Neural progenitor cell (in vitro differentiated cells): ENCODE data around the gene TREML4. TPM values are rescaled to one million over a fixed set of nuclear protein-coding genes. Genes with fewer than 3 reads are reported as not detected.
A peak's percentile ranks its signal among the peaks of the same experiment; 100 is the strongest.

Source experiments
- DNase-seq: peaks from one replicate; pipeline ENCODE4 v3.0.0-alpha.2; 2016; ENCODE audit warnings: low spot score
- H2AFZ ChIP-seq: fragments of 200-600 bp; sonication (generic); replicated peaks from 2 replicates; pipeline ENCODE4 v1.6.1; 2016; ENCODE audit warnings: antibody characterized with exemption
- H3F3A ChIP-seq: fragments of 200-600 bp; sonication (generic); 2 replicates; pipeline ENCODE4 v1.6.1; 2016; ENCODE audit warnings: antibody characterized with exemption, low read depth
- H3K27ac ChIP-seq: fragments of 200-600 bp; sonication (generic); 2 replicates; pipeline ENCODE4 v1.5.1; 2016; ENCODE audit warnings: mild to moderate bottlenecking
- H3K27me3 ChIP-seq: fragments of 200-600 bp; sonication (generic); 2 replicates; pipeline ENCODE4 v1.6.1; 2016; ENCODE audit warnings: mild to moderate bottlenecking, moderate library complexity
- H3K36me3 ChIP-seq: fragments of 200-600 bp; sonication (generic); 2 replicates; pipeline ENCODE4 v1.5.1; 2016
- H3K4me1 ChIP-seq: fragments of 200-600 bp; sonication (generic); 2 replicates; pipeline ENCODE4 v1.6.1; 2016; ENCODE audit warnings: mixed run types
- H3K4me2 ChIP-seq: fragments of 200-600 bp; sonication (generic); 2 replicates; pipeline ENCODE4 v1.6.1; 2016
- H3K4me3 ChIP-seq: fragments of 200-600 bp; sonication (generic); 2 replicates; pipeline ENCODE4 v1.5.1; 2016
- H3K79me2 ChIP-seq: fragments of 200-600 bp; sonication (generic); 2 replicates; pipeline ENCODE4 v1.6.1; 2016; ENCODE audit warnings: low read depth
- H3K9ac ChIP-seq: fragments of 200-600 bp; sonication (generic); 2 replicates; pipeline ENCODE4 v1.6.1; 2016
- H3K9me3 ChIP-seq: fragments of 200-600 bp; sonication (generic); 2 replicates; pipeline ENCODE4 v1.5.1; 2016; ENCODE audit warnings: low read depth
- H4K20me1 ChIP-seq: fragments of 200-600 bp; sonication (generic); 2 replicates; pipeline ENCODE4 v1.6.1; 2016; ENCODE audit warnings: low read depth
- H3K27ac Mint-ChIP-seq: 3 replicates; pipeline ENCODE4 v1.8.0; 2021; ENCODE audit warnings: mixed read lengths
- H3K27me3 Mint-ChIP-seq: 2 replicates; pipeline ENCODE4 v1.8.0; 2022; ENCODE audit warnings: low read depth, mild to moderate bottlenecking, inconsistent platforms, moderate library complexity, mixed read lengths; ENCODE audit not compliant: insufficient read depth
- H3K36me3 Mint-ChIP-seq: 3 replicates; pipeline ENCODE4 v1.8.0; 2021; ENCODE audit warnings: mixed read lengths
- H3K4me1 Mint-ChIP-seq: 3 replicates; pipeline ENCODE4 v1.8.0; 2021; ENCODE audit warnings: mixed read lengths
- H3K4me3 Mint-ChIP-seq: 3 replicates; pipeline ENCODE4 v1.8.0; 2021; ENCODE audit warnings: mild to moderate bottlenecking, moderate library complexity, mixed read lengths
- H3K9me3 Mint-ChIP-seq: 3 replicates; pipeline ENCODE4 v1.8.0; 2020; ENCODE audit warnings: mixed read lengths
- EZH2 ChIP-seq: fragments of 200-600 bp; sonication (generic); IDR thresholded peaks from 2 replicates; pipeline ENCODE4 v1.6.1; 2017; ENCODE audit warnings: antibody characterized with exemption, mild to moderate bottlenecking, moderate library complexity
- EZH2phosphoT487 ChIP-seq: fragments of 200-600 bp; sonication (generic); IDR thresholded peaks from 2 replicates; pipeline ENCODE4 v1.6.1; 2017; ENCODE audit warnings: antibody characterized with exemption
- total RNA-seq: library from RNA; depleted of rRNA; stranded (reverse); fragments of >200 nt; gene quantifications from 2 replicates; pipeline ENCODE4 v1.2.3, GENCODE V29; 2015; ENCODE audit warnings: low replicate concordance
- TF ChIP-seq, protein P1 (sequence below): fragments of 200-600 bp; sonication (generic); IDR thresholded peaks from 2 replicates; pipeline ENCODE4 v1.5.1; 2017; ENCODE audit warnings: antibody characterized with exemption, mild to moderate bottlenecking

TREML4 gene
- total RNA-seq, 1 donor from 2014 or later: not detected

DNA sequence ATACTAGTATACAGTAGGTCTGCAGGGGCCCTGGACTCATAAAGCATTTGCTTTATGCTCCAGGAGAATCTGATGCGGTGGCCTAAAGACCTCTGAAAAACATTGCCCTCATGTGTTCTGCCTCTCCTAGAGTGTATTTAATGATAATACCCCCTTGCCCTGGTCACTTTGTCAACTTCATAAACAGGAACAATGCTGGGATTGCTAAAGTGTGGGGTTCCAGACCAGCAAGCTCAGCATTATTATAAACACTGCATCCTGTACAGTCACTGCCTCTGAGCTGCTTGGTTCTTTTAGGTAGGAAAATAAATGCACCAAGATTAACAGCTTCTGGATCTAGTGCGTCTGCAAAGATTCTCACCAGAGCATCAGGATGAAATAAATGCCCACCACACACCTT lies 46.1 kb downstream of the TREML4 start:
- Histone ChIP-seq H3K4me1 (no peaks in the 10 kb centered on the region), H3K9me3 (no peaks in the 10 kb centered on the region), H3K27ac (no peak overlapping the region), H4K20me1 (no peaks in the 10 kb centered on the region), H3K4me2 (no peak overlapping the region), H3K36me3 (no peaks in the 10 kb centered on the region), H3K27me3 (no peaks in the 10 kb centered on the region), H3K79me2 (no peaks in the 10 kb centered on the region), H3F3A (no peaks in the 10 kb centered on the region), H2AFZ (no peak overlapping the region), H3K9ac (no peak overlapping the region), H3K4me3 (no peak overlapping the region)
- Mint-ChIP-seq H3K27me3 (peaks cover 14% of the 10 kb centered on the region), H3K27ac (no peak overlapping the region), H3K9me3 (no peaks in the 10 kb centered on the region), H3K4me1 (peaks cover 8% of the 10 kb centered on the region), H3K36me3 (no peaks in the 10 kb centered on the region), H3K4me3 (no peak overlapping the region)
- DNase-seq: no peak
- TF ChIP-seq EZH2: no peak

GRCh38 chr6:41275489-41275888 lies 47.3 kb downstream of the TREML4 start:
- H3K4me1 Mint-ChIP-seq: peaks cover 10% of the 10 kb centered on the region
- H3K9ac ChIP-seq: no peak overlapping the region
- H3K4me2 ChIP-seq: no peak overlapping the region
- H3K27ac Mint-ChIP-seq: no peak overlapping the region
- no peaks in the 10 kb centered on the region for H3K36me3 Mint-ChIP-seq
- no peaks in the 10 kb centered on the region for H3K9me3 ChIP-seq
- H3K4me3 Mint-ChIP-seq: no peak overlapping the region
- no peaks in the 10 kb centered on the region for H4K20me1 ChIP-seq
- H3K4me1 ChIP-seq: no peaks in the 10 kb centered on the region
- TF ChIP-seq EZH2phosphoT487: no peak
- no peak for TF ChIP-seq EZH2
- TF ChIP-seq, protein P1, sequence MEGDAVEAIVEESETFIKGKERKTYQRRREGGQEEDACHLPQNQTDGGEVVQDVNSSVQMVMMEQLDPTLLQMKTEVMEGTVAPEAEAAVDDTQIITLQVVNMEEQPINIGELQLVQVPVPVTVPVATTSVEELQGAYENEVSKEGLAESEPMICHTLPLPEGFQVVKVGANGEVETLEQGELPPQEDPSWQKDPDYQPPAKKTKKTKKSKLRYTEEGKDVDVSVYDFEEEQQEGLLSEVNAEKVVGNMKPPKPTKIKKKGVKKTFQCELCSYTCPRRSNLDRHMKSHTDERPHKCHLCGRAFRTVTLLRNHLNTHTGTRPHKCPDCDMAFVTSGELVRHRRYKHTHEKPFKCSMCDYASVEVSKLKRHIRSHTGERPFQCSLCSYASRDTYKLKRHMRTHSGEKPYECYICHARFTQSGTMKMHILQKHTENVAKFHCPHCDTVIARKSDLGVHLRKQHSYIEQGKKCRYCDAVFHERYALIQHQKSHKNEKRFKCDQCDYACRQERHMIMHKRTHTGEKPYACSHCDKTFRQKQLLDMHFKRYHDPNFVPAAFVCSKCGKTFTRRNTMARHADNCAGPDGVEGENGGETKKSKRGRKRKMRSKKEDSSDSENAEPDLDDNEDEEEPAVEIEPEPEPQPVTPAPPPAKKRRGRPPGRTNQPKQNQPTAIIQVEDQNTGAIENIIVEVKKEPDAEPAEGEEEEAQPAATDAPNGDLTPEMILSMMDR: no peak
- H2AFZ ChIP-seq: no peak overlapping the region
- H3F3A ChIP-seq: no peaks in the 10 kb centered on the region
- H3K27me3 Mint-ChIP-seq: peaks cover 14% of the 10 kb centered on the region
- no peaks in the 10 kb centered on the region for H3K79me2 ChIP-seq
- H3K27ac ChIP-seq: no peak overlapping the region
- H3K4me3 ChIP-seq: no peak overlapping the region
- H3K27me3 ChIP-seq: no peaks in the 10 kb centered on the region
- no peaks in the 10 kb centered on the region for H3K36me3 ChIP-seq
- DNase-seq: no peak
- no peaks in the 10 kb centered on the region for H3K9me3 Mint-ChIP-seq

DNA sequence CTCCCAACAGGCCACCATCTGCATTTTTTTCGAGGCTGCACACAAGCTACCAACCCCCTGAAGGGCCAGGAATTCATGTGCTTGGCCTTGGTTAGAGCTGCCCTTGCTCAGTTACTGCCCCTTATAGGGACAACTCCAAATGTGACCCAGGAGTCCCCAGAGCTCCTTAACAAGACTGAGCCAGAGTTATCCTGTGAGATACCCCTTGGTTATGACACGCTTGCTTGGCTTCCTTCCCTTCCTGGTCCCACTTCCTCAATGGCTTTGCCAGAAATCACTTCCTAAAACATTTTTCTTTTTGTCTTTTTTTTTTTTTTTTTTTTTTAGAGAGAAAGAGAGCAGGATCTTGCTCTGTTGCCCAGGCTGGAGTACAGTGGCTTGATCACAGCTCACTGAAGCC lies 49.5 kb downstream of the TREML4 start:
- Mint-ChIP-seq H3K9me3 (no peaks in the 10 kb centered on the region), H3K4me1 (peaks cover 10% of the 10 kb centered on the region), H3K4me3 (no peak overlapping the region), H3K27me3 (peaks cover 9% of the 10 kb centered on the region), H3K27ac (no peak overlapping the region), H3K36me3 (no peaks in the 10 kb centered on the region)
- no peaks in the 10 kb centered on the region for H3K9me3 ChIP-seq
- H4K20me1 ChIP-seq: no peaks in the 10 kb centered on the region
- no peak overlapping the region for H2AFZ ChIP-seq
- H3K9ac ChIP-seq: no peak overlapping the region
- no peaks in the 10 kb centered on the region for H3K36me3 ChIP-seq
- no peaks in the 10 kb centered on the region for H3F3A ChIP-seq
- TF ChIP-seq, protein P1: no peak
- TF ChIP-seq EZH2: no peak
- no peaks in the 10 kb centered on the region for H3K79me2 ChIP-seq
- H3K27me3 ChIP-seq: no peaks in the 10 kb centered on the region
- DNase-seq: no peak
- H3K4me2 ChIP-seq: no peak overlapping the region
- H3K4me1 ChIP-seq: no peaks in the 10 kb centered on the region
- no peak overlapping the region for H3K4me3 ChIP-seq
- H3K27ac ChIP-seq: no peak overlapping the region

- Histone ChIP-seq H3K4me2 (no peak overlapping the region), H3K36me3 (no peaks in the 10 kb centered on the region), H3K27me3 (no peaks in the 10 kb centered on the region), H3K79me2 (no peaks in the 10 kb centered on the region), H3K4me3 (no peak overlapping the region), H3F3A (no peaks in the 10 kb centered on the region), H3K4me1 (no peaks in the 10 kb centered on the region), H3K9me3 (no peaks in the 10 kb centered on the region), H2AFZ (peak overlapping the region; percentile 90), H3K9ac (no peak overlapping the region), H4K20me1 (no peaks in the 10 kb centered on the region), H3K27ac (no peak overlapping the region)
- peak; percentile 83 for DNase-seq
- Mint-ChIP-seq H3K4me1 (peaks cover 12% of the 10 kb centered on the region), H3K27me3 (peaks cover 10% of the 10 kb centered on the region), H3K4me3 (no peak overlapping the region), H3K27ac (no peak overlapping the region), H3K36me3 (no peaks in the 10 kb centered on the region), H3K9me3 (peaks cover 3% of the 10 kb centered on the region)
- no peak for TF ChIP-seq EZH2phosphoT487
- TF ChIP-seq EZH2: no peak
- TF ChIP-seq, protein P1: peak; percentile 71
These were observed 50.7 kb downstream of the TREML4 start for GRCh38 chr6:41278699-41279405.
